Muscle layer of colon (tissue), 2 donors: ENCODE results near the gene LRFN4.

Experiments
- H3K27ac ChIP-seq: one replicate; pipeline ENCODE4 v1.7.0; 2013; ENCODE audit warnings: low read depth, mild to moderate bottlenecking, low read length, moderate library complexity
- H3K27me3 ChIP-seq, 2 donors: one replicate each; pipeline ENCODE4 v1.7.0; 2013; ENCODE audit warnings: low read length in 2 of 2, mild to moderate bottlenecking in 2 of 2; ENCODE audit not compliant: insufficient read depth in 2 of 2, control insufficient read depth in 1 of 2
- H3K36me3 ChIP-seq: one replicate; pipeline ENCODE4 v1.7.0; 2013; ENCODE audit warnings: mild to moderate bottlenecking, low read length; ENCODE audit not compliant: insufficient read depth
- H3K4me1 ChIP-seq: one replicate; pipeline ENCODE4 v1.7.0; 2013; ENCODE audit warnings: mild to moderate bottlenecking, low read length; ENCODE audit not compliant: insufficient read depth
- H3K4me3 ChIP-seq, 2 donors: one replicate each; pipeline ENCODE4 v1.7.0; 2013; ENCODE audit warnings: low read length in 2 of 2, low read depth in 1 of 2, mild to moderate bottlenecking in 1 of 2, moderate library complexity in 1 of 2
- H3K9ac ChIP-seq: one replicate; pipeline ENCODE4 v1.7.0; 2013; ENCODE audit warnings: low read length
- H3K9me3 ChIP-seq: one replicate; pipeline ENCODE4 v1.7.0; 2013; ENCODE audit warnings: mild to moderate bottlenecking, low read length
- donor health status: abdominal sarcoma.
- donor health status: Adenocarcinoma of cecum.

The LRFN4 gene

DNA sequence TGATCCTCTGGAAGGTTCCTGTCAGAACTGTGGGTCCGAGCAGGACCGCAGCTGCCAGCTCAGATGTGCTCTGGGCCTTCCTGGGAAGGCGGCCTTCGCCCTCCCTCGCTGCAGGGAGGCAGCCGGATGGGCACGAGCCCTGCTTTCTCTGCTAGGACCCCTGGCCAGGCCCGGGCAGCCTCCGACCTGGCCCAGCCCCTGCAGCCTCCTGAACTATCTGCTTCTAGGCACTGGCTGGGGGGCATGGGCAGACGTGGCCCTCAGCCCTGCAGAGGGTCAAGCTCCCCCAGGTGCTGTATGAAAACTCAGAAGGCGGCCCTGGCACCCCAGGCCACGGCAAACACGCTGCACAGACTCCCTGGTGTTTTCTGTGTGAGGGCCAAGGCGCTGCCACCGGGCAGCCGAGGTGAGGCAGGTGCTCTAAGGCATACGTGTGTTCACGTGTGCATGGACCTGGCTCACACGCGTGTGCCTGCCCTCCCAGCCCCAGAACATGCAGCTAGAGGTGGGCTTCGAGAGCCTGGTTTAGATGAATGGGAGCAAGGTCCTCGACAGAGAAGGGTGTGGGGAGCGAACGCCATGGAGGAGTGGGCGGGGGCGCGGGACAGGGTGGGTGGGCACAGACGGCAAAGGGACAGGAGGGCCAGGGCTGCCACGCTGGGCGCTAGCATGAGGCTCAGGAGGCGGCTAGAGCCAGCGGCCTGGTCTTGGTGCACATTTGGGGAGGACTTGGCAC, 4.3 kb downstream of the LRFN4 start:
- Histone ChIP-seq H3K4me3 (no peak overlapping the region), H3K4me1 (no peaks in the 10 kb centered on the region), H3K27me3 (no peaks in the 10 kb centered on the region), H3K9me3 (no peaks in the 10 kb centered on the region), H3K36me3 (no peaks in the 10 kb centered on the region), H3K27ac (no peak overlapping the region), H3K9ac (no peak overlapping the region)

DNA sequence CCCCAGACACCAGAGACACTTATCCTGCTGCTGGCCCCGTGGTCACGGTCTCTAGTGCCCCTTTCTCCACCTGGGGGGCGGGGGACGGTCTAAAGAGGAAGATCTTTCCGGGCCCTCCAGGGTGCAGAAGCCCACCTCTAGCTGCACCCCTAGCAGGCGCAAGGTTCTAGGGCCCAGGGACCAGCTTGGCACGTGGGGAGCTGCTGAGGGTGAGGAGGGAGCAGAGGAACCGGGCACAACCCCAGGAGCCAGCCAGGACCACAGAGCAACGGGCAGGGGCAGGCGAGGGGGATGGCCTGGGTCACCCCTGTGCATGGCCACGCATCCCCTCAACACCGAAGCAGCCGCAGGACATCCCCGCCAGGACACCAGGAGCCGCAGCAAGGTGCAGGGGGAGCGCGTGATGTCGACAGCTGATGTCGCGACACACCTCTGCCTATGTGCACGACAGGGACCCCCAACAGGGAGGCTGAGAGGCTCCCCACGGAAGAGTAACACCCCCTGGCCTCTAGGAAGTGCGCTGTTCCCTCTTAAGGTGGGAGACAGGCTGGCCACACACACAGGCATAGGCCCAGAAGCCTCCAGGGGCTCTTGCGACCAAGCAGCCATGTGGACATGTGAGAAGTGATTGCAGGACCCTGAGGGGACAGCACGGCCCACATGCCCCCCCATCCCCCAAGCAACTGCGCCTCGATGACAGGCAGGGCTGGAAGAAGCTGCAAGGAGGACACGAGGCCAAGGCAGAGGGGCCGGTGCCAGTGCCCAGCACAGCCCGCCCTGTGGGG, 5.1 kb downstream of the LRFN4 start:
- Histone ChIP-seq H3K9me3 (no peaks in the 10 kb centered on the region), H3K27ac (no peak overlapping the region), H3K4me3 (no peak overlapping the region), H3K27me3 (no peaks in the 10 kb centered on the region), H3K9ac (no peak overlapping the region), H3K36me3 (no peaks in the 10 kb centered on the region), H3K4me1 (no peaks in the 10 kb centered on the region)

DNA sequence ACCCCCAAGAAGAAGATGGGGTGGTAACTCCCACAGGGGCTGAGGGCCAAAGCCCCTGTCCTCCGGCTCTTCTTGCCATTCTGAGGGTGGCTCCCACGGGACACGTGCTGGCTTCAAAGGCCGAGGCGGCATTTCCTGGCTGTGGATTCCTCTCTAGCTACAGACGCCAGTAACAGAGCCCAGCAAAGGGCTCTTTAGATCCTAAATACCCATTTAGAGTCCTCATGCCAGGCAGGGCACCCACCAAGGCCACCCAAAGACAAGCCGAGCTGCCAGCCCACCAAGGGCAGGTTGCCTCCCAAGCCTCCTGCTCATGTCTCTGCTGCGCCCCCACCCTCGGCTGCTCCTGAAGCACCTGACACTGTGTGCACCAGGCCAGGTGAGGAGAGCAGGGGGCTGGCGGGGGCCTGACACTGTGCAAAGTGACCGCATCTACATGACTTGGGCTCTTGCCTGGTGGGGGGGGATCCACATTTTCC, 5.7 kb downstream of the LRFN4 start:
- Histone ChIP-seq H3K9ac (no peak overlapping the region), H3K36me3 (no peaks in the 10 kb centered on the region), H3K27me3 (no peaks in the 10 kb centered on the region), H3K9me3 (no peaks in the 10 kb centered on the region), H3K4me3 (no peak overlapping the region), H3K4me1 (no peaks in the 10 kb centered on the region), H3K27ac (no peak overlapping the region)

DNA sequence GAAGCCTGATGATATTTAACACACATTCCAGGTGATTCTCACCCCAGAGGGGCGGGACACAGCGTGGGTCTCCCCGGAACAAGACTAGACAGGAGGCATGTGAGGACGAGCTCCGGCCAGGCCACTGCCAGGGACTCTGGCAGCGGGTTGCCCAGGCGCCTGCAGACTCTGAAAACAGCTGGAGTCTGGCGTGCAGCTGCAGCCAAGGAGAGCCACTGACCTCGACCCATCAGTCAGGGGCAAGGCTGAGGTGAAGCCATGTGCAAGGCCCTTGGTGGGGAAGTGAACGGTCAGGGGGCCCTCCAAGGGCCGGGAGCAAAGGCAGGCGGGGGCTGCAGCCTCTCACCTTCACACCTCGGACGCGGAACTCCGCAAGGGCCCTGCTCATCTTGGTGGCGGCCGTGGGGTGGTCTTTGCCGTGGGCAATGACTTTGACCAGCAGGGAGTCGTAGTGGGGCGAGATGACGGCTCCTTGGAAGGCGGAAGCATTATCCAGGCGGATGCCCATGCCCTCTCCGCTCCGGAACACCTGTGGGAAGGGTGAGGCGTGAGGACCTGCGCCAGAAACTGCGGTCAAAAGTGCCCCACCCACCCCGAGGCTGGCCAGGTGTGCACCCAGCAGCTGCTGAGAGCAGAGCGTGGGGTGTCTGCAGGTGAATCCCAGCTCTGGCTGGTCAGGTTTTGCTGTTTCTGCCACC, 6.7 kb downstream of the LRFN4 start:
- Histone ChIP-seq H3K9ac (no peak overlapping the region), H3K27me3 (no peaks in the 10 kb centered on the region), H3K27ac (no peak overlapping the region)

DNA sequence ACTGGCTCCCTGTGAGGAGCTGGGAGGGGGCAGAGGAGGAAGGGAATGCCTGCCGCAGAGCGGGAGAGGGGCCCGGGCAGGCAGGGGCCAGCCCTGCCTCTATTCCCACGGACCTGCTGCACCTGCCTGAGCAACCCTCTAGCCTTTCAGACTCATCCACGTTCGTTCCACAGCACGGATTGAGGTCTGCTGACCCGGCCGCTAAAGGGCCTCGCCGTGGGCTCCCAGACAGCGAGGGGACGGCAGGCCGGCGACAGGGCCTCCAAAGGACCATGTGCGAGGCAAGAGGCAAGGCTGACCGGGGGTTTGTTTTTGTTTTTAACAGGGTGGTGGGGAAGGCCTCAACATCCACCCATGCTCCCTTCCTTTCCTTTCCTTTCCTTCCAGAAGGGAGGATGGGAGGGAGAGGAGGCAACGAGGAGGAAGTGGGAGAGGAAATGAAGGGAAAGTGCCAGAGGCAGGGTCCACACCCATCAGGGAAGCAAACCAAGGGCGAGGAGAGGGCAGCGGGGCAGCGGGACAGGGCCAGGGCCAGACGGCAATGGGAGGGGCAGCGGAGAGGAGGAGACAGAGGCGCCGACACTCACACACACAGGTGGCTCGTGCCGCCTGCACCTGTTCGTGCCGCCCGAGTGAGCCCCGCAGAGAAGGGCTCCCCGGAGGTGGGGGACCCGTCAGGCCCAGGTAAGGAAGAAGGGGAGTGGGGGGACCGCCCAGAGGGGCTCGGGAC, 7.5 kb downstream of the LRFN4 start:
- Histone ChIP-seq H3K4me1 (no peaks in the 10 kb centered on the region), H3K9me3 (no peaks in the 10 kb centered on the region), H3K36me3 (no peaks in the 10 kb centered on the region), H3K4me3 (no peak overlapping the region), H3K9ac (no peak overlapping the region), H3K27me3 (no peaks in the 10 kb centered on the region), H3K27ac (no peak overlapping the region)

More for the DNA sequence above, 6.7 kb downstream of the LRFN4 start:
- H3K4me1 ChIP-seq = no peaks in the 10 kb centered on the region
- H3K36me3 ChIP-seq = no peaks in the 10 kb centered on the region
- no peaks in the 10 kb centered on the region for H3K9me3 ChIP-seq
- H3K4me3 ChIP-seq = no peak overlapping the region

DNA sequence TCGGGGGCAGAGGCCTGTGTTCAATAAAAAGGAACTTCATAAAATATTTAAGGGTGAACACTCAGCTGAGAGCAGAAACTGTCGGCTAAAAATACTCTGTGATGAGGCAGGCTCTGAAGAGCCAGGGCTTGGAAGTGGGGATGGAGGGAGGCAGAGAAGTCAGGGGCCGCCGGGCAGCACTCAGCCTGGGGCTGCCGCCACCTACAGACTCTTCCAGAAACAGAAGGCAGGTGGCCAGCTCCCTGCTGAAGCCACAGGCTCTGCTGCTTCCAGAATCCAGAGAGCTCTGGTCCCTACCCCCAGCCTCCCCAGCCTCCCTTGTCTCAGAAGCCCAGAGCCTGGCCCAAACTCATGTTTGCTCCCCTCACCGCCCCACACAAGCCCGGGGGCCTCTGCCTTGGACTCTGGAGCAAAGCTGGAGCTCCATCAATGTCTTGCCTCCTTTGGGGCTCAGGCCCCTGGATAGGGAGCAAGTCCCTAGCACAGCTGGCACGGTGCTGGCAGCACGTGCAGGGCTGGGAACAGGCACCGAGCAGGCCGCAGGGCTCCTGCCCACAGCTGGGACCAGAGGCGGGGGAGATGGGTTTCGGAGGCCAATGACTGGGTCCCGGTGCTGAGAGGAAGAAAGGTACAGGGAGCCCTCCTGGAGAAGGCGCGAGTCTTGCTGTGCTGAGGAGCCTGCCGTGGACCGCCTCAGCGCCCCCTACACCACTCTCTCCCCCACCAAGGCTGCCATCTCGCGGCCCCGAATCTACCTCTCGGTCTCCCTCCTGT, 8.2 kb downstream of the LRFN4 start:
- no peaks in the 10 kb centered on the region for H3K36me3 ChIP-seq
- H3K9ac ChIP-seq = no peak overlapping the region
- no peaks in the 10 kb centered on the region for H3K4me1 ChIP-seq
- no peaks in the 10 kb centered on the region for H3K9me3 ChIP-seq
- no peaks in the 10 kb centered on the region for H3K27me3 ChIP-seq
- no peak overlapping the region for H3K27ac ChIP-seq
- H3K4me3 ChIP-seq = no peak overlapping the region

DNA sequence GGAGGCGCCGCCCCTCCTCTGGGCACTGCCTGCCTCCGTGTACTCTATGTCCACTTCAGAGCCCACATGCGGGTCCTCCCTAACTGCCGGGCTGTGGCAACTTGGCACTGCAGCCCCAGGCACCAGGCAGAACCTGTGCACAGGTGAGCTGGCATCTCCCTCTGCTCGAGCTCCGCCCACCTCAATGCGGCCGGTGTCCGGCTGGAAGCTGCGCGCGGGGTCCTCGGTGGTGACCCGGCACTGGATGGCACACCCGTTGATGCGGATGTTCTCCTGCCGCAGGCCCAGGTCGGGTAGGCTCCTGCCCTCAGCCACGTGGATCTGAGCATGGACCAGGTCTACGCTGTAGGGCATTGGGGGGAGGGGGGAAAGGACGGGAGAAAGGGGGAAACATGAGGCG, 9.1 kb downstream of the LRFN4 start:
- Histone ChIP-seq H3K36me3 (no peaks in the 10 kb centered on the region), H3K4me1 (no peaks in the 10 kb centered on the region), H3K9ac (no peak overlapping the region), H3K27me3 (no peaks in the 10 kb centered on the region), H3K9me3 (no peaks in the 10 kb centered on the region), H3K4me3 (no peak overlapping the region), H3K27ac (no peak overlapping the region)

DNA sequence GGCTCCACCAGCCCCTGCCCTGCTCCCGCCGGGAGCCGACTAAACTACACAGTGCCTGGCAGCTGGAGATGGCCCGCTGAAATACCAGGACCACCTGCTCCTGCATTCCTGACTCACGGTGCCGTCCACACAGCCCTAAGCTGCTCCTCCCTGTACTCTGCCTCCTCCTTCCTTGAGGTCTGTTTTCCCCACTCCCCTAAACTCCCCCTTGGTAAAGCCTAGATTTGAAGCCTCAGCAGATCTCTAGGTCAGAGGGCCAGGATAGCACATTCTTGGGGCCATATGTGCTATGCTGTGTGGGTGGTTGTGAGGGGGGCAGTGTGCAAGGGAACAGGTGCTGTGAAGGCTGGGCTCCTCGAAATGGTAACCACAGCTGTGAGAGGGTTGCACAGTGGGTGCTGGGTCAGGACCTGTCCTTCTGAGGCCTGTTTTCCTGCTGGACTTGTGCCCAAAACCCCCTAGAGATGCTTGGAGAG, 9.7 kb downstream of the LRFN4 start:
- Histone ChIP-seq H3K27me3 (no peaks in the 10 kb centered on the region), H3K9me3 (no peaks in the 10 kb centered on the region), H3K4me1 (no peaks in the 10 kb centered on the region), H3K9ac (no peak overlapping the region), H3K36me3 (no peaks in the 10 kb centered on the region), H3K27ac (no peak overlapping the region), H3K4me3 (no peak overlapping the region)

DNA sequence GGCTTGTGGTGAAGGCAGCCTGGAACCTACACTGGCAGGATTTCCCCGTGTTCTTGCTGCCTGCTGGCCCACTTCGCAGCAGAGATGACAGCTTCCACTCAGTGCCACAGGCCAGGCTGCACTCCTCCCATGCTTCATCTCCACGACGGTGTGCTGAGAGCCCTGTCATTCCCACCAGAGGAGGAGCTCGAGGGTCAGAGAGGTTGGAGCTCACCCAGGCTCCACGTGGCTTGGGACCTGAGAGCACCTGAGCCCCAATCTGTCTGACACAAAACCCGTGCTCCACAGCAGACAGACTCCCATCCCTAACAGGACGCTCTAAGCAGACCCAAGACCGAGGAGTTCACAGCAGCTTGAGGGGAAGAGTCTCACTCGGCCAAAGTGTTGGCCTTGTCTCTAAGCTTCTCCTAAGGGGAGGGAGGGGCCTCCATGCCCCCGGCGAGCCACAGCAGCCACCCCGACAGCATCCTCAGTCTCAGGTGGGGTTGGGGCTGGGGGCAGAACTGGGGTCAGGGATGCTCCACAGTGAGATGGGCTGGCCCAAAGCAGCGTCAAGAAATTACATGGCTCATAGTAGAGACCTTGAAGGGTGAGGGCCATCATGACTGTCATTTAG, 10.7 kb downstream of the LRFN4 start:
- no peaks in the 10 kb centered on the region for H3K36me3 ChIP-seq
- H3K9ac ChIP-seq = no peak overlapping the region
- no peaks in the 10 kb centered on the region for H3K4me1 ChIP-seq
- H3K27me3 ChIP-seq = no peaks in the 10 kb centered on the region
- H3K9me3 ChIP-seq = no peaks in the 10 kb centered on the region
- no peak overlapping the region for H3K4me3 ChIP-seq
- no peak overlapping the region for H3K27ac ChIP-seq

DNA sequence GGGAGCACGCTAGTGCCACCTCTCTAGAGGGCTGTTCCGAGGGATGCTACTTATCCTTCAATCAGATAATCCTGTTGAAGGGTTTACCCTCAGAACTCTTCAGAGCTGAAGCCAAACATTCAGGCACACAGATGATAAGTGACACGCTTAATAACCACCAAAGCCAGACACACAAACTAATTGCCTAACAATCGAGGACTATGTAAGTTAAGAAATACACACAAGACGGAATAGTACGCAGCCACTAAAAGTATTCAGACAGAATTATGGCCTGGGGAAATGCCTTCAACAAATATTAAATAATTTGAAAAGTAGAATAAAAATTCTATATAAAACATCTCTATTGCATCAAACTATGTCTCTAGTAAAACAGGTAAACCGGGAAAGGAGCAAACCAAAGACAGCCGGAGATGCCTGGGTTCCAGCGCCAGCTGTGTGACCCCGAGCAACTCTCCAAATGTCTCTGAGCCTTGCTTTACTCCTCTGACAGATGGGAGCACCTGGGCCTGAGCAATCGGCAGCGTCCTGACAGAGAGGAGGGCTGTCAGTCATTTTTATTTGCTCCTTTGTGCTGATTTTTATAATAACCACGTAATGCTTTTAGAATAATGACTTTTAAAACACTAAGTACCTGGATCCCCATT, 11.3 kb downstream of the LRFN4 start:
- Histone ChIP-seq H3K9ac (no peak overlapping the region), H3K9me3 (no peaks in the 10 kb centered on the region), H3K4me1 (no peaks in the 10 kb centered on the region), H3K27ac (no peak overlapping the region), H3K27me3 (no peaks in the 10 kb centered on the region), H3K36me3 (no peaks in the 10 kb centered on the region), H3K4me3 (no peak overlapping the region)
